HepG2 (cell line): ENCODE results near the gene ANKMY2. TPM values are rescaled to one million over a fixed set of nuclear protein-coding genes. Genes with fewer than 3 reads are reported as not detected.
A peak's percentile ranks its signal among the peaks of the same experiment; 100 is the strongest.

Experiments used
- AFF4 ChIP-seq: sonication (generic); formaldehyde crosslinking; IDR thresholded peaks from 2 replicates; pipeline ENCODE4 v1.4.0; 2020; ENCODE audit warnings: missing genetic modification reagents
- ARID5B ChIP-seq: IDR thresholded peaks from 2 replicates; pipeline ENCODE4 v1.4.0; 2020; ENCODE audit warnings: mild to moderate bottlenecking, missing genetic modification reagents
- CBX5 ChIP-seq: sonication (generic); formaldehyde crosslinking; IDR thresholded peaks from 2 replicates; pipeline ENCODE4 v1.4.0; 2020; ENCODE audit warnings: missing genetic modification reagents, borderline replicate concordance
- ELF3 ChIP-seq: IDR thresholded peaks from 2 replicates; pipeline ENCODE4 v1.6.1; 2016; ENCODE audit warnings: missing genetic modification reagents, missing compliant biosample characterization
- FLYWCH1 ChIP-seq: sonication (generic); formaldehyde crosslinking; IDR thresholded peaks from 2 replicates; pipeline ENCODE4 v1.8.1; 2023; ENCODE audit warnings: mild to moderate bottlenecking, missing genetic modification reagents
- FOSL1 ChIP-seq: sonication (generic); formaldehyde crosslinking; IDR thresholded peaks from 2 replicates; pipeline ENCODE4 v1.9.0; 2021; ENCODE audit warnings: missing genetic modification reagents, borderline replicate concordance
- FOXA1 ChIP-seq, 2 experiments: fragments of 450-650 bp in 1 of 2; sonication (generic) in 1 of 2; formaldehyde crosslinking in 1 of 2; IDR thresholded peaks; 2 replicates each; pipeline versions ENCODE4 v1.4.0 to v1.6.1; 2016 to 2020; ENCODE audit warnings: missing genetic modification reagents in 1 of 2
- HNF4G ChIP-seq, 2 experiments: sonication (generic) in 1 of 2; formaldehyde crosslinking in 1 of 2; IDR thresholded peaks; 2 replicates each; pipeline versions ENCODE4 v1.4.0 to v1.6.1; 2011 to 2020; ENCODE audit warnings: borderline replicate concordance in 2 of 2, low read depth in 2 of 2, mild to moderate bottlenecking in 2 of 2, low read length in 1 of 2, missing genetic modification reagents in 1 of 2, moderate library complexity in 1 of 2
- MED1 ChIP-seq: sonication (generic); formaldehyde crosslinking; IDR thresholded peaks from 2 replicates; pipeline ENCODE4 v1.4.0; 2020; ENCODE audit warnings: missing genetic modification reagents
- NR2F2 ChIP-seq: IDR thresholded peaks from 2 replicates; pipeline ENCODE4 v1.6.1; 2012; ENCODE audit warnings: low read depth, inconsistent platforms, borderline replicate concordance
- RAD21 ChIP-seq: fragments of 450-650 bp; formaldehyde crosslinking; IDR thresholded peaks from 2 replicates; pipeline ENCODE4 v1.5.0; 2020; ENCODE audit warnings: mild to moderate bottlenecking
- RFX5 ChIP-seq: IDR thresholded peaks from 2 replicates; pipeline ENCODE4 v1.6.1; 2011; ENCODE audit warnings: low read depth, low read length, improper control_type of control experiment
- SOX13 ChIP-seq, 3 experiments: fragments of 450-650 bp in 1 of 3; sonication (generic) in 1 of 3; formaldehyde crosslinking in 1 of 3; IDR thresholded peaks in 2 of 3; conservative IDR thresholded peaks in 1 of 3; 2 replicates each; pipeline versions ENCODE4 v1.5.0 to v1.6.1; 2016 to 2020; ENCODE audit warnings: antibody characterized with exemption in 1 of 3, mild to moderate bottlenecking in 1 of 3, missing compliant biosample characterization in 1 of 3, missing genetic modification reagents in 1 of 3, moderate library complexity in 1 of 3
- SP2 ChIP-seq: sonication (generic); formaldehyde crosslinking; IDR thresholded peaks from 2 replicates; pipeline ENCODE4 v1.5.1; 2020; ENCODE audit warnings: mild to moderate bottlenecking, missing genetic modification reagents
- SYNCRIP ChIP-seq: fragments of 200-400 bp; formaldehyde crosslinking; IDR thresholded peaks from 2 replicates; pipeline ENCODE4 v1.6.1; 2018; ENCODE audit warnings: mild to moderate bottlenecking, low read depth, low read length; ENCODE audit not compliant: insufficient read depth
- TFDP1 ChIP-seq: IDR thresholded peaks from 2 replicates; pipeline ENCODE4 v1.6.1; 2016; ENCODE audit warnings: missing compliant biosample characterization, missing genetic modification reagents, borderline replicate concordance
- ZBTB14 ChIP-seq: sonication (generic); formaldehyde crosslinking; IDR thresholded peaks from 2 replicates; pipeline ENCODE4 v1.4.0; 2020; ENCODE audit warnings: missing genetic modification reagents
- ZBTB7B ChIP-seq: sonication (generic); formaldehyde crosslinking; IDR thresholded peaks from 2 replicates; pipeline ENCODE4 v1.4.0; 2020; ENCODE audit warnings: missing genetic modification reagents
- polyA plus RNA-seq, 8 experiments: library from polyadenylated mRNA; depleted of rRNA in 3 of 8; stranded (reverse) in 7 of 8; unstranded in 1 of 8; fragments of >200 nt; fragmentation: Illumina TruSeq in 4 of 8; extraction: Trizol in 4 of 8; gene quantifications; 2 replicates each; pipeline versions ENCODE4 v1.2.1 to v1.2.3, GENCODE V29; 2011 to 2016; ENCODE audit warnings: low read depth in 4 of 8, missing spikeins in 1 of 8, mixed read lengths in 1 of 8; ENCODE audit not compliant: insufficient read depth in 1 of 8
- total RNA-seq, 5 experiments: library from RNA; depleted of rRNA; stranded (reverse); fragments of >200 nt; fragmentation: Illumina TruSeq; extraction: Trizol; gene quantifications; 2 replicates each; pipeline ENCODE4 v1.2.3, GENCODE V29; 2016; ENCODE audit warnings: low read depth in 1 of 5

The ANKMY2 gene
- total and polyA plus RNA-seq, 2 of the 13 experiments (the other 11 are each of a cell fraction or from before 2014, with no cell fraction given): 12.2 to 21.6 TPM

DNA sequence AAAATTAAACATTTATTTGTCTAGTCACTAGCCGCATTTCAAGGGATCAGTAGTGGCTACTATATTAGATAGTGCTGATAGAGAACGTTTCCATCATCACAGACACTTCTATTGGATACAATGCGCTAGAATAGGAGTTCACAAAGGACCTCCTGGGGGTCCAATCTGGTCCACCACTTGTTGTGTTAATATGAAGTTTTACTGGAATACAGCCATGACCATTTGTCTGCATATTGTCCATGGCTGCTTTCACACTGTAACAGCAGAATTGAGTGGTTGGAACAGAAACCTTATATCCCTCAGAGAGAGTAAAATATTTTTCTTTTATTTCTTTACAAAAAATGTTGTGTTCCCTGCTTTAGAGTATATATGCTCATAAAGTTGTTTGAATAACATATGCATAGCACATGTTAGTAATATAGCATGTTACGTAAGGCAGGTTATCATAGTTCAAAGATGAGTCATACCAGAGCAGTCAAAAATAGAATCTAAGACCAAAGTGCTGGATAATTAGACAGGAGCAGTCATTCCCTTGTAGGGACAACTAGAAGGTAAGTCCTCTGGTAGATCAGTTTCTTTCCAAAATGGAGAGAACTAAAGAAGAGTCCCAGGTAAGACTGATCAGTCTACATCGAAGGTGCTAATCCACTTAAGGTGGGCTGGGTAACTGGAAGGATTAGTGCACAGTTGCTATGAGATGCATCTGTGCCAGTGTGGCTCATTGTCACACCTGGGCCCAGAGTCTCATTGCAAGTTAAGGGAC, 15.3 kb upstream of the ANKMY2 start (continued):
- TF ChIP-seq AFF4 (CRISPR knock-in tag) (no peak), RAD21 (CRISPR knock-in tag) (no peak), TFDP1 (CRISPR knock-in tag) (no peak), FOSL1 (CRISPR knock-in tag) (peak; percentile 94), RFX5 (no peak), HNF4G (IDR thresholded peaks at IDR 0.05; ENCODE audit: borderline replicate concordance, low read depth, low read length) (no peak), HNF4G (CRISPR knock-in tag; IDR thresholded peaks at IDR 0.05; ENCODE audit: borderline replicate concordance, low read depth) (no peak), NR2F2 (0 out of 2 replicates have a peak, but pooled peaks have one; percentile 22), ZBTB14 (CRISPR knock-in tag) (no peak), MED1 (CRISPR knock-in tag) (peak; percentile 45; the same call in 1 of the 2 replicates), ARID5B (CRISPR knock-in tag) (peak; percentile 77), FOXA1 (IDR thresholded peaks at IDR 0.05) (no peak), FOXA1 (CRISPR knock-in tag; IDR thresholded peaks at IDR 0.05) (no peak), SP2 (CRISPR knock-in tag) (no peak), SYNCRIP (no peak), SOX13 (IDR thresholded peaks at IDR 0.05) (no peak), SOX13 (CRISPR knock-in tag; conservative IDR thresholded peaks at IDR 0.05 in 1 of 2, IDR thresholded peaks at IDR 0.05 in 1 of 2) (peak in 1 of 2 experiments; percentile 31; a peak in 1 of 4 replicates), ELF3 (CRISPR knock-in tag) (peak; percentile 50; the same call in 1 of the 2 replicates), CBX5 (CRISPR knock-in tag) (no peak), FLYWCH1 (CRISPR knock-in tag) (no peak), ZBTB7B (CRISPR knock-in tag) (no peak)
